ENCODE results near the gene XRCC4. TPM values are rescaled to one million over a fixed set of nuclear protein-coding genes. Genes with fewer than 3 reads are reported as not detected.
A peak's percentile ranks its signal among the peaks of the same experiment; 100 is the strongest.

Gene XRCC4
- total and polyA plus RNA-seq, 7 experiments from 2014 or later, result 2.9 to 12.2 (median 6.0) TPM

- POLR2A ChIA-PET, result no interaction called here
These were observed 206.4 kb downstream of the XRCC4 start for GRCh38 chr5:83283761-83284160.

GRCh38 chr5:83285661-83286398, 208.5 kb downstream of the XRCC4 start:
- Mint-ChIP-seq H3K4me3 (no peak overlapping the region), H3K9me3 (peaks cover 0 to 17% (median 4%) of the 10 kb centered on the region in 11 donors), H3K4me1 (no peaks in the 10 kb centered on the region), H3K36me3 (peaks cover 0 to 14% (median 0%) of the 10 kb centered on the region in 5 donors), H3K27me3 (no peaks in the 10 kb centered on the region), H3K27ac (no peak overlapping the region)
- Histone ChIP-seq H3K4me1 (ENCODE audit: control insufficient read depth in 2 of 2, insufficient read depth in 2 of 2, low read length in 2 of 2) (no peaks in the 10 kb centered on the region), H3K27me3 (ENCODE audit: control insufficient read depth in 2 of 2, insufficient read depth in 2 of 2, low read length in 2 of 2) (no peaks in the 10 kb centered on the region), H3K9me3 (ENCODE audit: control insufficient read depth in 2 of 3, low read length in 3 of 3) (no peaks in the 10 kb centered on the region), H3K36me3 (ENCODE audit: control insufficient read depth in 2 of 3, insufficient read depth in 3 of 3, low read length in 3 of 3) (no peaks in the 10 kb centered on the region), H3K27ac (ENCODE audit: low read depth, low read length) (no peak overlapping the region), H3K4me3 (ENCODE audit: low read length) (no peak overlapping the region)
- ChIA-PET POLR2A (no interaction called here), CTCF (no interaction called here)
- no peak for ATAC-seq
- DNase-seq, result no peak
- intact Hi-C loops (cut with micrococcal nuclease), result no loop called here

More at GRCh38 chr5:83283761-83284160, 206.4 kb downstream of the XRCC4 start:
- intact Hi-C loops (cut with micrococcal nuclease), result no loop called here
- H3K36me3 ChIP-seq (ENCODE audit: control insufficient read depth in 2 of 3, insufficient read depth in 3 of 3, low read length in 3 of 3), result no peaks in the 10 kb centered on the region
- H3K4me3 ChIP-seq (ENCODE audit: low read length), result no peak overlapping the region
- no peaks in the 10 kb centered on the region for H3K9me3 ChIP-seq (ENCODE audit: control insufficient read depth in 2 of 3, low read length in 3 of 3)
- Mint-ChIP-seq H3K9me3 (peaks cover 0 to 14% (median 0%) of the 10 kb centered on the region in 11 donors), H3K27me3 (no peaks in the 10 kb centered on the region), H3K4me3 (no peak overlapping the region), H3K4me1 (no peaks in the 10 kb centered on the region), H3K36me3 (peaks cover 0 to 15% (median 0%) of the 10 kb centered on the region in 5 donors), H3K27ac (no peak overlapping the region)
- no peaks in the 10 kb centered on the region for H3K4me1 ChIP-seq (ENCODE audit: control insufficient read depth in 2 of 2, insufficient read depth in 2 of 2, low read length in 2 of 2)
- DNase-seq (no peak), ATAC-seq (no peak)
- CTCF ChIA-PET, result no interaction called here
- H3K27ac ChIP-seq (ENCODE audit: low read depth, low read length), result no peak overlapping the region
- H3K27me3 ChIP-seq (ENCODE audit: control insufficient read depth in 2 of 2, insufficient read depth in 2 of 2, low read length in 2 of 2), result no peaks in the 10 kb centered on the region

GRCh38 chr5:83294246-83294645, 216.9 kb downstream of the XRCC4 start:
- no peaks in the 10 kb centered on the region for H3K36me3 ChIP-seq (ENCODE audit: control insufficient read depth in 2 of 3, insufficient read depth in 3 of 3, low read length in 3 of 3)
- H3K4me1 ChIP-seq (ENCODE audit: control insufficient read depth in 2 of 2, insufficient read depth in 2 of 2, low read length in 2 of 2), result no peaks in the 10 kb centered on the region
- no peaks in the 10 kb centered on the region for H3K27me3 Mint-ChIP-seq
- no peaks in the 10 kb centered on the region for H3K9me3 ChIP-seq (ENCODE audit: control insufficient read depth in 2 of 3, low read length in 3 of 3)
- H3K27me3 ChIP-seq (ENCODE audit: control insufficient read depth in 2 of 2, insufficient read depth in 2 of 2, low read length in 2 of 2), result no peaks in the 10 kb centered on the region
- H3K9me3 Mint-ChIP-seq, result peaks cover 0 to 8% (median 2%) of the 10 kb centered on the region in 11 donors
- H3K27ac ChIP-seq (ENCODE audit: low read depth, low read length), result no peak overlapping the region
- no peak for DNase-seq
- H3K27ac Mint-ChIP-seq, result no peak overlapping the region
- no peak overlapping the region for H3K4me3 Mint-ChIP-seq
- ATAC-seq, result no peak
- H3K4me3 ChIP-seq (ENCODE audit: low read length), result no peak overlapping the region
- peaks cover 0 to 7% (median 3%) of the 10 kb centered on the region in 5 donors for H3K36me3 Mint-ChIP-seq
- POLR2A ChIA-PET, result no interaction called here
- CTCF ChIA-PET, result no interaction called here
- H3K4me1 Mint-ChIP-seq, result peaks cover 0 to 5% (median 0%) of the 10 kb centered on the region in 7 donors
- intact Hi-C loops (cut with micrococcal nuclease), result no loop called here

GRCh38 chr5:83299353-83299752, 222.0 kb downstream of the XRCC4 start:
- no peaks in the 10 kb centered on the region for H3K4me1 ChIP-seq (ENCODE audit: control insufficient read depth in 2 of 2, insufficient read depth in 2 of 2, low read length in 2 of 2)
- Mint-ChIP-seq H3K4me1 (peaks cover 0 to 6% (median 0%) of the 10 kb centered on the region in 7 donors), H3K36me3 (peaks cover 5 to 15% (median 7%) of the 10 kb centered on the region in 5 donors), H3K9me3 (peaks cover 2 to 24% (median 13%) of the 10 kb centered on the region in 11 donors), H3K27me3 (no peaks in the 10 kb centered on the region), H3K4me3 (no peak overlapping the region), H3K27ac (no peak overlapping the region)
- ATAC-seq (no peak), DNase-seq (no peak)
- intact Hi-C loops (cut with micrococcal nuclease), result no loop called here
- CTCF ChIA-PET, result no interaction called here
- H3K27me3 ChIP-seq (ENCODE audit: control insufficient read depth in 2 of 2, insufficient read depth in 2 of 2, low read length in 2 of 2), result no peaks in the 10 kb centered on the region
- POLR2A ChIA-PET, result no interaction called here
- H3K36me3 ChIP-seq (ENCODE audit: control insufficient read depth in 2 of 3, insufficient read depth in 3 of 3, low read length in 3 of 3), result no peaks in the 10 kb centered on the region
- no peaks in the 10 kb centered on the region for H3K9me3 ChIP-seq (ENCODE audit: control insufficient read depth in 2 of 3, low read length in 3 of 3)
- H3K27ac ChIP-seq (ENCODE audit: low read depth, low read length), result no peak overlapping the region
- H3K4me3 ChIP-seq (ENCODE audit: low read length), result no peak overlapping the region

GRCh38 chr5:83306572-83307241, 229.4 kb downstream of the XRCC4 start:
- H3K36me3 ChIP-seq (ENCODE audit: control insufficient read depth in 2 of 3, insufficient read depth in 3 of 3, low read length in 3 of 3), result no peaks in the 10 kb centered on the region
- peak in 1 of 9 donors; percentile 21 for DNase-seq
- peaks cover 0 to 4% (median 0%) of the 10 kb centered on the region in 7 donors for H3K4me1 Mint-ChIP-seq
- no peaks in the 10 kb centered on the region for H3K27me3 Mint-ChIP-seq
- no peaks in the 10 kb centered on the region for H3K4me1 ChIP-seq (ENCODE audit: control insufficient read depth in 2 of 2, insufficient read depth in 2 of 2, low read length in 2 of 2)
- CTCF ChIA-PET, result no interaction called here
- H3K9me3 ChIP-seq (ENCODE audit: control insufficient read depth in 2 of 3, low read length in 3 of 3), result no peaks in the 10 kb centered on the region
- H3K4me3 Mint-ChIP-seq, result no peak overlapping the region
- H3K36me3 Mint-ChIP-seq, result peaks cover 0 to 14% (median 0%) of the 10 kb centered on the region in 5 donors
- no peaks in the 10 kb centered on the region for H3K27me3 ChIP-seq (ENCODE audit: control insufficient read depth in 2 of 2, insufficient read depth in 2 of 2, low read length in 2 of 2)
- H3K4me3 ChIP-seq (ENCODE audit: low read length), result no peak overlapping the region
- peaks cover 0 to 4% (median under 1%) of the 10 kb centered on the region in 11 donors for H3K9me3 Mint-ChIP-seq
- no peak overlapping the region for H3K27ac Mint-ChIP-seq
- intact Hi-C loops (cut with micrococcal nuclease), result no loop called here
- H3K27ac ChIP-seq (ENCODE audit: low read depth, low read length), result no peak overlapping the region
- peak; percentile 94 for ATAC-seq
- POLR2A ChIA-PET, result no interaction called here

- ChIA-PET CTCF (no interaction called here), POLR2A (no interaction called here)
- intact Hi-C loops (cut with micrococcal nuclease), result no loop called here
- H3K4me1 Mint-ChIP-seq, result peaks cover 0 to 2% (median 0%) of the 10 kb centered on the region in 7 donors
- no peaks in the 10 kb centered on the region for H3K27me3 Mint-ChIP-seq
- H3K36me3 Mint-ChIP-seq, result peaks cover 0 to 15% (median 9%) of the 10 kb centered on the region in 5 donors
- Histone ChIP-seq H3K9me3 (ENCODE audit: control insufficient read depth in 2 of 3, low read length in 3 of 3) (no peaks in the 10 kb centered on the region), H3K4me3 (ENCODE audit: low read length) (no peak overlapping the region), H3K27ac (ENCODE audit: low read depth, low read length) (no peak overlapping the region), H3K4me1 (ENCODE audit: control insufficient read depth in 2 of 2, insufficient read depth in 2 of 2, low read length in 2 of 2) (no peaks in the 10 kb centered on the region), H3K36me3 (ENCODE audit: control insufficient read depth in 2 of 3, insufficient read depth in 3 of 3, low read length in 3 of 3) (no peaks in the 10 kb centered on the region), H3K27me3 (ENCODE audit: control insufficient read depth in 2 of 2, insufficient read depth in 2 of 2, low read length in 2 of 2) (no peaks in the 10 kb centered on the region)
- DNase-seq, result no peak
- no peak overlapping the region for H3K4me3 Mint-ChIP-seq
- ATAC-seq, result peak; percentile 85
- peaks cover 0 to 16% (median 7%) of the 10 kb centered on the region in 11 donors for H3K9me3 Mint-ChIP-seq
- no peak overlapping the region for H3K27ac Mint-ChIP-seq
These were observed 235.3 kb downstream of the XRCC4 start for GRCh38 chr5:83312663-83313062.
